Hematopoietic multipotent progenitor cell treated with erythropoietin and hydrocortisone succinate and interleukin-3 and kit ligand, for 8 days (in vitro differentiated cells): ENCODE results near the gene CNTLN.
"Not testable (repeated sequence)": the region's sequence is repeated elsewhere in the genome, so short reads cannot be mapped to it uniquely, and the experiment has no call there.

Experiments
- DNase-seq: peaks from one replicate; pipeline ENCODE4 v3.0.0-alpha.2; 2015

Gene CNTLN

GRCh38 chr9:17134396-17135294 lies at the start of gene CNTLN:
CNTLN (plus strand) TSS chr9:17135040; CDS start chr9:17135066, 26 bp downstream.
- peak; percentile 91 for DNase-seq

GRCh38 chr9:17088566-17088965 lies 46.3 kb upstream of the CNTLN start:
- no peak for DNase-seq

GRCh38 chr9:17090041-17090440 lies 44.8 kb upstream of the CNTLN start:
- no peak for DNase-seq

GRCh38 chr9:17116400-17116837 lies 18.4 kb upstream of the CNTLN start:
- DNase-seq = peak; percentile 64

- DNase-seq = no peak
Observed at GRCh38 chr9:17117372-17117771, 17.5 kb upstream of the CNTLN start.

GRCh38 chr9:17120203-17120602 lies 14.6 kb upstream of the CNTLN start:
- DNase-seq = no peak

- DNase-seq = no peak
Observed at GRCh38 chr9:17121264-17121663, 13.6 kb upstream of the CNTLN start.

GRCh38 chr9:17130291-17130690 lies 4.5 kb upstream of the CNTLN start:
- no peak for DNase-seq

- no peak for DNase-seq
Observed at GRCh38 chr9:17130725-17131124, 4.1 kb upstream of the CNTLN start.

GRCh38 chr9:17131494-17131893 lies 3.3 kb upstream of the CNTLN start:
- DNase-seq = no peak

GRCh38 chr9:17135295-17136160 lies 688 bp downstream of the CNTLN start:
- DNase-seq = peak; percentile 57

GRCh38 chr9:17137566-17137965 lies 2.7 kb downstream of the CNTLN start:
- DNase-seq = no peak

- DNase-seq = no peak
Observed at GRCh38 chr9:17138503-17138902, 3.7 kb downstream of the CNTLN start.

- no peak for DNase-seq
Observed at GRCh38 chr9:17140418-17140817, 5.6 kb downstream of the CNTLN start.

- no peak for DNase-seq
Observed at GRCh38 chr9:17148324-17148723, 13.5 kb downstream of the CNTLN start.

- no peak for DNase-seq
Observed at GRCh38 chr9:17159469-17159868, 24.6 kb downstream of the CNTLN start.

GRCh38 chr9:17160327-17160726 lies 25.5 kb downstream of the CNTLN start:
- no peak for DNase-seq

- DNase-seq = no peak
Observed at GRCh38 chr9:17165764-17166163, 30.9 kb downstream of the CNTLN start.

GRCh38 chr9:17166346-17166745 lies 31.5 kb downstream of the CNTLN start:
- no peak for DNase-seq

GRCh38 chr9:17171309-17172094 lies 36.7 kb downstream of the CNTLN start:
- DNase-seq = no peak

GRCh38 chr9:17177496-17177895 lies 42.7 kb downstream of the CNTLN start:
- DNase-seq = not testable (repeated sequence)

- DNase-seq = peak; percentile 22
Observed at GRCh38 chr9:17185481-17186029, 50.7 kb downstream of the CNTLN start.

GRCh38 chr9:17191082-17191481 lies 56.2 kb downstream of the CNTLN start:
- no peak for DNase-seq
